Measurements from ENCODE around the gene ROCK2. TPM values are rescaled to one million over a fixed set of nuclear protein-coding genes. Genes with fewer than 3 reads are reported as not detected.
A peak's percentile ranks its signal among the peaks of the same experiment; 100 is the strongest.
"Not testable (repeated sequence)": the region's sequence is repeated elsewhere in the genome, so short reads cannot be mapped to it uniquely, and the experiment has no call there.

ROCK2 gene
- total and polyA plus RNA-seq, 9 of the 15 experiments (the other 6 are each of a cell fraction or from before 2014, with no cell fraction given): 4.9 to 30.6 (median 14.3) TPM

DNA sequence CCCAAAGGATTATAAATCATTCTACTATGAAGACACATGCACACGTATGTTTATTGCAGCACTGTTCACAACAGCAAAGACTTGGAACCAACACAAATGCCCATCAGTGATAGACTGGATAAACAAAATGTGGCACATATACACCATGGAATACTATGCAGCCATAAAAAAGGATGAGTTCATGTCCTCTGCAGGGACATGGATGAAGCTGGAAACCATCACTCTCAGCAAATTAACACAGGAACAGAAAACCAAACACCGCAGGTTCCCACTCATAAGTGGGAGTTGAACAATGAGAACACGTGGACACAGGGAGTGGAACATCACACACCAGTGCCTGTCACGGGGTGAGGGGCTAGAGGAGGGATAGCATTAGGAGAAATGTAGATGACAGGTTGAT is 92.0 kb downstream of the ROCK2 start:
- TF ChIP-seq ZNF146 (CRISPR knock-in tag; IDR thresholded peaks at IDR 0.05; ENCODE audit: unreplicated experiment) (peak; percentile 81), KDM1A (IDR thresholded peaks at IDR 0.05) (0 out of 4 replicates have a peak, but pooled peaks of 1 of the 2 experiments have one; percentile 27), BCOR (IDR thresholded peaks at IDR 0.05) (0 out of 2 replicates have a peak, but pooled peaks have one; percentile 33)
- H3K27me3 ChIP-seq (ENCODE audit: control insufficient read depth in 2 of 2, insufficient read depth in 2 of 2, low read length in 2 of 2); intact Hi-C loops (cut with micrococcal nuclease); H3K9me3 ChIP-seq (replicated peaks; ENCODE audit: control insufficient read depth, insufficient read depth, low read depth, low read length); DNase-seq (ENCODE audit: extremely low read depth in 1 of 4, low spot score in 3 of 4); H3K9me1 ChIP-seq (ENCODE audit: control insufficient read depth, insufficient read depth, low read length); H4K20me1 ChIP-seq (replicated peaks; ENCODE audit: control insufficient read depth, insufficient read depth, low read length); H2AFZ ChIP-seq (ENCODE audit: low read depth, low read length); H3K4me3 ChIP-seq; H3K9ac ChIP-seq (ENCODE audit: insufficient read depth in 1 of 2, low read depth in 2 of 2, low read length in 2 of 2); BruUV-seq (replicated peaks); in situ Hi-C loops (cut with MboI); CTCF ChIA-PET (ENCODE audit: low intra/inter-chr PET ratio); ATAC-seq; H3K27ac ChIP-seq (ENCODE audit: extremely low read depth, low read depth, low read length); H3K4me2 ChIP-seq (ENCODE audit: insufficient read depth, low read length); H3K79me2 ChIP-seq (ENCODE audit: control insufficient read depth, insufficient read depth, low read length); FAIRE-seq; H3K4me1 ChIP-seq (replicated peaks in 1 of 2; ENCODE audit: control insufficient read depth in 2 of 2, insufficient read depth in 2 of 2, low read length in 2 of 2); POLR2A ChIA-PET: not testable (repeated sequence)
- 98% methylated on average over 3 of the region's 4 CpGs for WGBS (ENCODE audit: insufficient coverage, low coverage, missing lambda C conversion rate)
- H3K36me3 ChIP-seq (ENCODE audit: control insufficient read depth, insufficient read depth, low read length): peaks cover 12% of the 10 kb centered on the region; the same call in 1 of the 3 replicates

GRCh38 chr2:11250400-11251196 is 93.8 kb downstream of the ROCK2 start:
- DNase-seq (ENCODE audit: extremely low read depth in 1 of 4, low spot score in 3 of 4) (no peak), FAIRE-seq (no peak), ATAC-seq (no peak)
- H2AFZ ChIP-seq (ENCODE audit: low read depth, low read length): no peak overlapping the region
- H3K27me3 ChIP-seq (ENCODE audit: control insufficient read depth in 2 of 2, insufficient read depth in 2 of 2, low read length in 2 of 2): no peaks in the 10 kb centered on the region
- BruUV-seq (replicated peaks): no TSS peak
- CTCF ChIA-PET (ENCODE audit: low intra/inter-chr PET ratio): no interaction called here
- H3K27ac ChIP-seq (ENCODE audit: extremely low read depth, low read depth, low read length): no peak overlapping the region
- WGBS (ENCODE audit: insufficient coverage, low coverage, missing lambda C conversion rate): 57% methylated on average over 4 of the region's 4 CpGs
- no peaks in the 10 kb centered on the region for H3K4me1 ChIP-seq (replicated peaks in 1 of 2; ENCODE audit: control insufficient read depth in 2 of 2, insufficient read depth in 2 of 2, low read length in 2 of 2)
- H4K20me1 ChIP-seq (replicated peaks; ENCODE audit: control insufficient read depth, insufficient read depth, low read length): 0 out of 2 replicates have a peak, but pooled peaks cover 2% of the 10 kb centered on the region
- peaks cover 9% of the 10 kb centered on the region; the same call in 2 of the 3 replicates for H3K79me2 ChIP-seq (ENCODE audit: control insufficient read depth, insufficient read depth, low read length)
- no peak overlapping the region for H3K4me3 ChIP-seq
- no peak overlapping the region for H3K4me2 ChIP-seq (ENCODE audit: insufficient read depth, low read length)
- POLR2A ChIA-PET: interaction anchor here (1.4 to 2.3 kb wide), 3 partner anchors 8 to 16 kb away, joined by 3 to 8 read pairs (median 4); no protein-coding TSS in a partner anchor
- H3K9me3 ChIP-seq (replicated peaks; ENCODE audit: control insufficient read depth, insufficient read depth, low read depth, low read length): no peaks in the 10 kb centered on the region
- H3K9me1 ChIP-seq (ENCODE audit: control insufficient read depth, insufficient read depth, low read length): peaks cover 4% of the 10 kb centered on the region
- H3K36me3 ChIP-seq (ENCODE audit: control insufficient read depth, insufficient read depth, low read length): peaks cover 15% of the 10 kb centered on the region; the same call in 1 of the 3 replicates
- no peak overlapping the region for H3K9ac ChIP-seq (ENCODE audit: insufficient read depth in 1 of 2, low read depth in 2 of 2, low read length in 2 of 2)
- intact Hi-C loops (cut with micrococcal nuclease) (no loop called here), in situ Hi-C loops (cut with MboI) (no loop called here)
- TF ChIP-seq PBX2 (CRISPR knock-in tag; IDR thresholded peaks at IDR 0.05; ENCODE audit: low read depth): no peak
- no peak for TF ChIP-seq PBX2 (tag; conservative IDR thresholded peaks at IDR 0.05; ENCODE audit: low read depth)
